Measurements from ENCODE around the gene IMPDH1. TPM values are rescaled to one million over a fixed set of nuclear protein-coding genes. Genes with fewer than 3 reads are reported as not detected.

IMPDH1 gene
- total RNA-seq, 2 donors from 2014 or later = 48.2 to 91.6 TPM

DNA sequence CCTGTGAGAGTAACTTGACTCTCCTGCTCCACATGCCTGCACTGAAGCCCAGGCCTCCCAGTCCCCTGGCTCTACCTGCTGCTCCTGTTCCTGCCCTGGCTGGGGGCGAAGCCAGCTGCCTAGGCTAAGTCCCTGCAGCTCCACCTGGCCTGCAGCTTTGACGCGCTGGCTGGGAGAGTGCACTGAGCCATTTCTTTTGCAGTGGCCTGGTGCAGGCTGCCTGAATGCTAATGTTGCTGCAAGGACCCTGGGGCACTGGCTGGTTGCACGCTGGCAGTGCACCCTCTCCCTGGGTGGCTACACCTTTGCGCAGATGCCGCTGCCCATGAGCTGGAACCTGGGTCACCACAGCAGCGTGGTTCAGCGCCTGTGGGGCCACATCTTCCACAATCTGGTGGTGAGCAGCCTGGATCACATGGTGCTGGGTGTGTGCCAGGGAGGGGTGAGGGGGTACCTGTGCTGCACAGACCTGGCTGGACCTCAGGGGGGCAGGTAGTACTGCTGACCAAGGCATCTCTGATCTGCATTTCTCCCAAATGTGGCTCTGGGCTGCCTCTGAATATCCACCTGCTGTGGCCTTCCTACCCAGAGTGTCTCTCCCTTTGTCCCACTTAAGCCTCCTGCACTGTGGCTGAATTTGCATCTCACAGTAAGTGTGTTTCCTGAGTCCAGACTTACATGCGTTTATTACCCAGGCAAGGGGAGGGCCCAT, 20.0 kb downstream of the IMPDH1 start:
- Histone ChIP-seq H3K4me1 (replicated peaks) (no peaks in the 10 kb centered on the region), H3K27me3 (replicated peaks; ENCODE audit: insufficient read depth) (no peaks in the 10 kb centered on the region), H3K4me3 (no peak overlapping the region), H3K36me3 (peaks cover 3 to 17% of the 10 kb centered on the region in 2 donors), H3K27ac (no peak overlapping the region), H3K9me3 (no peaks in the 10 kb centered on the region)
- WGBS = 72% methylated on average over 9 of the region's 9 CpGs
- DNase-seq (ENCODE audit: low spot score) = no peak
- intact Hi-C loops (cut with DNase I) = no loop called here
- no peak for TF ChIP-seq POLR2A (IDR thresholded peaks at IDR 0.05)
- no peak for TF ChIP-seq POLR2AphosphoS5 (IDR thresholded peaks at IDR 0.05)
- TF ChIP-seq, protein P1, sequence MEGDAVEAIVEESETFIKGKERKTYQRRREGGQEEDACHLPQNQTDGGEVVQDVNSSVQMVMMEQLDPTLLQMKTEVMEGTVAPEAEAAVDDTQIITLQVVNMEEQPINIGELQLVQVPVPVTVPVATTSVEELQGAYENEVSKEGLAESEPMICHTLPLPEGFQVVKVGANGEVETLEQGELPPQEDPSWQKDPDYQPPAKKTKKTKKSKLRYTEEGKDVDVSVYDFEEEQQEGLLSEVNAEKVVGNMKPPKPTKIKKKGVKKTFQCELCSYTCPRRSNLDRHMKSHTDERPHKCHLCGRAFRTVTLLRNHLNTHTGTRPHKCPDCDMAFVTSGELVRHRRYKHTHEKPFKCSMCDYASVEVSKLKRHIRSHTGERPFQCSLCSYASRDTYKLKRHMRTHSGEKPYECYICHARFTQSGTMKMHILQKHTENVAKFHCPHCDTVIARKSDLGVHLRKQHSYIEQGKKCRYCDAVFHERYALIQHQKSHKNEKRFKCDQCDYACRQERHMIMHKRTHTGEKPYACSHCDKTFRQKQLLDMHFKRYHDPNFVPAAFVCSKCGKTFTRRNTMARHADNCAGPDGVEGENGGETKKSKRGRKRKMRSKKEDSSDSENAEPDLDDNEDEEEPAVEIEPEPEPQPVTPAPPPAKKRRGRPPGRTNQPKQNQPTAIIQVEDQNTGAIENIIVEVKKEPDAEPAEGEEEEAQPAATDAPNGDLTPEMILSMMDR (IDR thresholded peaks at IDR 0.05) = no peak

DNA sequence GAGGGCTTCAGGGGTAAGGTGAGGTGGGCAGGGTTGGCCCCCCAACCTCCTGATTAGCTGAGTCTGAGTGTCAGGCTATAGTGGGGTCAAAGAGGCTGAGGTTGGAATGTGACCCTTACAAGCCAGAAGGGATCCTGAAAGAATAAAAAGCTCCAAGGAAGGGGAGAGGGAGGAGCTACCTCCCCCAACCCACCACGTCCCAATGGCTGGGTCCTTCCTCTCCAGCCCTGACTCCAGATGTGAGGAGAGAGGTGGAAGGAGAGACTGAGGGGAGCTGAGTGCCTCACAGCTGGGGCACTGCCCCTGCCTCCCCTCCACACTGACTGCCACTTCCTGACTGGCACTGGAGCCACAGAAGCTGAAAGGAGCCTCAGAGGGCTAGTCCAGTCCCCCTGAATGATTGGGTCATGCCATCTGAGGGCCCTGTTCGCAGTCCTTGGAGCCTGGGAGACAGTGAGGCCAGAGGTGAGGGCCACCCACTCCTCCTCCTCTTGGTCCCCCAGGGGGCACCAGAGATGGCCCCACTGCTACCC, 20.6 kb downstream of the IMPDH1 start:
- TF ChIP-seq, protein P1 (IDR thresholded peaks at IDR 0.05) = no peak
- TF ChIP-seq POLR2AphosphoS5 (IDR thresholded peaks at IDR 0.05) (no peak), POLR2A (IDR thresholded peaks at IDR 0.05) (no peak)

DNA sequence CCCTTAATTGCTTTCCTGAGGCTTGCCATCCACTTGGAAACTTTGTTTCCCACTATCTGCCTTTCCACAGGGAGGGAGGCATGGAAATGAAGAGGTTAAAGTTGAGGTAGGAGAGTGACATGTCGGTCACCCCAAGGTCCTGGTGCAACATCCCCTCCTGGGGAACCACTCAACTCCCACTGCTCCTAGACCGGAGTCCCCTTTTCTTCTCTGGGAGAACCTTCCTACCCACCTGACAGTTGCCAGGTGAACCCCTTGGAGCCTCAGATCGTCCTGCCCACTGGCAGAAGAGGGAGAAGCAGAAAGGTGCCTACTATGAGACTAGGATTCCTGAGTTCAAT, 21.7 kb downstream of the IMPDH1 start:
- no peak overlapping the region for H3K27ac ChIP-seq
- TF ChIP-seq, protein P1 (IDR thresholded peaks at IDR 0.05) = no peak
- TF ChIP-seq POLR2A (IDR thresholded peaks at IDR 0.05) (no peak), POLR2AphosphoS5 (IDR thresholded peaks at IDR 0.05) (no peak)
- H3K9me3 ChIP-seq = no peaks in the 10 kb centered on the region
- no peaks in the 10 kb centered on the region for H3K4me1 ChIP-seq (replicated peaks)
- H3K4me3 ChIP-seq = no peak overlapping the region
- 47% methylated on average over 3 of the region's 3 CpGs for WGBS
- intact Hi-C loops (cut with DNase I) = no loop called here
- no peaks in the 10 kb centered on the region for H3K27me3 ChIP-seq (replicated peaks; ENCODE audit: insufficient read depth)
- H3K36me3 ChIP-seq = peaks cover 3 to 5% of the 10 kb centered on the region in 2 donors
- DNase-seq (ENCODE audit: low spot score) = no peak

More for the DNA sequence above, 20.6 kb downstream of the IMPDH1 start:
- Histone ChIP-seq H3K4me1 (replicated peaks) (no peaks in the 10 kb centered on the region), H3K36me3 (peaks cover 3 to 13% of the 10 kb centered on the region in 2 donors), H3K9me3 (no peaks in the 10 kb centered on the region), H3K27ac (no peak overlapping the region), H3K27me3 (replicated peaks; ENCODE audit: insufficient read depth) (no peaks in the 10 kb centered on the region), H3K4me3 (no peak overlapping the region)
- intact Hi-C loops (cut with DNase I) = no loop called here
- 47% methylated on average over 2 of the region's 2 CpGs for WGBS
- DNase-seq (ENCODE audit: low spot score) = no peak

DNA sequence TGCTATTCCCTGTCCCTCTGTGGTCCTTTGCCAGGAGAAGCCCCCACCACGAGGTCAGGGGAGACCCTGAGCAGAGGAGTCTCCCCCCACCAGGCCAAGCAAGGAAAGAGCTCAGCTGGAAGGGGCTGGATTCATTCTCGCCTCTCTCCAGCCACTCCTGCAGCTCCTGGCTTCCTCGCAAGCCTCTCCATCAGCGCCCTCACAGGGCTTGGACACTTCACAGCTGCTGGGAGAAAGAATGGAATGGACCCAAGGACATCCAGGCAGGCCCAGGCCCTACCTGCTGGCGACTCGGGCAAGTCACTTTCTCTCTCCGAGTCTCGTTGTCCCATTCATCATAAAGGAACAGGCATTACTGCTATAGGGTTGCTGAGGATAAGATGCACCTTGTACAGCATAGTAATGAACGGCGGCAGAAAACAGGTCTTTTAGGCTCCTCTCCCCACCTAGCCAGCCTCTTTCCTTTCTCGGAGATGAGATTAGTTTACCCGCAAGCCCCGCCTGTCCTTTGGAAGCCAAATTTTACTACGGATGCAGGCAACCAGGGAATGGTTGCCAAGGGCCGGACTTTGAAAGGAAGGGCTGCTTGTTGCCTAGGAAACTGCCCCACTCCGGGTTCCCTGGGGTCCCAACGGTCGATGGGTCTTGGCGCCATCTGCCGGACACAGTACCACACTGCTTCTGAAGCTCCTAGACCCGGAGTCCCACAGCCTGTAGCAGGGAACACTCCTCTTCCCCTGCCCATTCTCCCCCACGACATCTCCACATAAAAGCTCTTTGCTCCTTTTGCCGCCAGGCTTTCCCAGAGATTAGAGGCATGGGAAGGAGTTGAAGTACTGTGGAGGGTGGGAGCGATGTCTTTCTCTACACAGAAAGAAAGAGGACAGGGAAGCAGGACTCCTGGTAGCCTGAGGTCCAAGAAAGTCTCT, 22.3 kb downstream of the IMPDH1 start:
- H3K4me1 ChIP-seq (replicated peaks) = no peaks in the 10 kb centered on the region

More for the DNA sequence above, 22.3 kb downstream of the IMPDH1 start:
- Histone ChIP-seq H3K27ac (no peak overlapping the region), H3K9me3 (no peaks in the 10 kb centered on the region), H3K27me3 (replicated peaks; ENCODE audit: insufficient read depth) (no peaks in the 10 kb centered on the region), H3K36me3 (peaks cover 0 to under 1% of the 10 kb centered on the region in 2 donors), H3K4me3 (no peak overlapping the region)
- intact Hi-C loops (cut with DNase I) = loop anchor here (2.0 kb wide), 1 partner anchor 39 kb away; no protein-coding TSS in a partner anchor
- WGBS = 23% methylated on average over 24 of the region's 24 CpGs
- DNase-seq (ENCODE audit: low spot score) = peak; percentile 44
- TF ChIP-seq POLR2A (IDR thresholded peaks at IDR 0.05) = no peak
- TF ChIP-seq, protein P1 (IDR thresholded peaks at IDR 0.05) = peak; percentile 62 to 77 (median 64)
